ENCODE results near the gene NAB1.

NAB1 gene

GRCh38 chr2:190713471-190713870, 64.6 kb downstream of the NAB1 start:
- Histone ChIP-seq H3K27ac (no peak overlapping the region), H2AFZ (no peak overlapping the region), H3K9ac (no peak overlapping the region), H3K4me3 (ENCODE audit: low read depth, low read length) (no peak overlapping the region), H3K36me3 (ENCODE audit: control insufficient read depth, insufficient read depth, low read length) (no peaks in the 10 kb centered on the region), H3K4me1 (no peaks in the 10 kb centered on the region), H3K9me3 (ENCODE audit: control insufficient read depth, low read length) (peaks cover 2% of the 10 kb centered on the region), H3K4me2 (ENCODE audit: low read length) (no peak overlapping the region), H3K79me2 (no peaks in the 10 kb centered on the region), H3K27me3 (ENCODE audit: control insufficient read depth, insufficient read depth, low read length) (no peaks in the 10 kb centered on the region)
- TF ChIP-seq, protein P1, sequence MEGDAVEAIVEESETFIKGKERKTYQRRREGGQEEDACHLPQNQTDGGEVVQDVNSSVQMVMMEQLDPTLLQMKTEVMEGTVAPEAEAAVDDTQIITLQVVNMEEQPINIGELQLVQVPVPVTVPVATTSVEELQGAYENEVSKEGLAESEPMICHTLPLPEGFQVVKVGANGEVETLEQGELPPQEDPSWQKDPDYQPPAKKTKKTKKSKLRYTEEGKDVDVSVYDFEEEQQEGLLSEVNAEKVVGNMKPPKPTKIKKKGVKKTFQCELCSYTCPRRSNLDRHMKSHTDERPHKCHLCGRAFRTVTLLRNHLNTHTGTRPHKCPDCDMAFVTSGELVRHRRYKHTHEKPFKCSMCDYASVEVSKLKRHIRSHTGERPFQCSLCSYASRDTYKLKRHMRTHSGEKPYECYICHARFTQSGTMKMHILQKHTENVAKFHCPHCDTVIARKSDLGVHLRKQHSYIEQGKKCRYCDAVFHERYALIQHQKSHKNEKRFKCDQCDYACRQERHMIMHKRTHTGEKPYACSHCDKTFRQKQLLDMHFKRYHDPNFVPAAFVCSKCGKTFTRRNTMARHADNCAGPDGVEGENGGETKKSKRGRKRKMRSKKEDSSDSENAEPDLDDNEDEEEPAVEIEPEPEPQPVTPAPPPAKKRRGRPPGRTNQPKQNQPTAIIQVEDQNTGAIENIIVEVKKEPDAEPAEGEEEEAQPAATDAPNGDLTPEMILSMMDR (IDR thresholded peaks at IDR 0.05) = no peak

GRCh38 chr2:190714958-190715357, 66.1 kb downstream of the NAB1 start:
- H3K79me2 ChIP-seq = no peaks in the 10 kb centered on the region
- TF ChIP-seq, protein P1 (IDR thresholded peaks at IDR 0.05) = no peak
- H3K9me3 ChIP-seq (ENCODE audit: control insufficient read depth, low read length) = no peaks in the 10 kb centered on the region
- no peaks in the 10 kb centered on the region for H3K36me3 ChIP-seq (ENCODE audit: control insufficient read depth, insufficient read depth, low read length)
- no peaks in the 10 kb centered on the region for H3K4me1 ChIP-seq
- no peak overlapping the region for H3K9ac ChIP-seq
- H3K27me3 ChIP-seq (ENCODE audit: control insufficient read depth, insufficient read depth, low read length) = no peaks in the 10 kb centered on the region
- no peak overlapping the region for H2AFZ ChIP-seq
- H3K27ac ChIP-seq = no peak overlapping the region
- H3K4me3 ChIP-seq (ENCODE audit: low read depth, low read length) = no peak overlapping the region
- no peak overlapping the region for H3K4me2 ChIP-seq (ENCODE audit: low read length)

DNA sequence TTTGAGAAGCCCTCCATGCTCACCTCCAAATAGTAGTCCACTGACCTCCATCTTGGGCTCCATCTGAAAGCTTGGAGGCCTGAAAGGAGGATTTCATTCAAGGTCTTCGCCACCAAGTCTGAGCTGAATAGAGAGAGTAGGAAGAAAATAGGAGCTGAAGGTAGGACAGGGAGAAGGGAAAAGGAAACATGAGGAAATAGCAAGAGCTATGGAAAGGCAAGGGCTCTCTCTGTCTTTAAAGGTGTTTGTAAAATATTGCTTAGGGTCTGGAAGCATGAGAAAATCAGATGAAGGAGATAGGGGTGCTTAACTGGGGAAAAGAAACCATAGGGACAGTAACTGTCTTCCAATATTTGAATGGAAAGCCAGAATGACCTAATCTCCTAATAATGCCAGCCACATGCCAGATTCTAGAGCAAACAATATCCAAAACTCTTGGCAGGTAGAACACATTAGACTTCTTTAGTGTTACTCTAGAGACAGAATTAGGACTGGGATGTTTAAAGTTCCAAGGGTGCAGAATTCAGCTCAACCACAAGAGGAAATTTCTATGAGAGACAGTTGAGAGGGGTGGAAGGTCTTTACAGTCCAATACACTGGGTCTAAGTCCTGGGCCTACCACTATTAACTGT, 67.4 kb downstream of the NAB1 start:
- no peaks in the 10 kb centered on the region for H3K79me2 ChIP-seq
- no peak overlapping the region for H2AFZ ChIP-seq
- no peak overlapping the region for H3K9ac ChIP-seq
- H3K9me3 ChIP-seq (ENCODE audit: control insufficient read depth, low read length) = no peaks in the 10 kb centered on the region
- TF ChIP-seq, protein P1 (IDR thresholded peaks at IDR 0.05) = no peak
- H3K4me3 ChIP-seq (ENCODE audit: low read depth, low read length) = no peak overlapping the region
- H3K36me3 ChIP-seq (ENCODE audit: control insufficient read depth, insufficient read depth, low read length) = no peaks in the 10 kb centered on the region
- H3K4me1 ChIP-seq = no peaks in the 10 kb centered on the region
- no peak overlapping the region for H3K4me2 ChIP-seq (ENCODE audit: low read length)
- H3K27me3 ChIP-seq (ENCODE audit: control insufficient read depth, insufficient read depth, low read length) = no peaks in the 10 kb centered on the region
- H3K27ac ChIP-seq = no peak overlapping the region

- H3K36me3 ChIP-seq (ENCODE audit: control insufficient read depth, insufficient read depth, low read length) = no peaks in the 10 kb centered on the region
- H3K4me2 ChIP-seq (ENCODE audit: low read length) = no peak overlapping the region
- H3K27ac ChIP-seq = no peak overlapping the region
- H3K9ac ChIP-seq = no peak overlapping the region
- TF ChIP-seq, protein P1 (IDR thresholded peaks at IDR 0.05) = no peak
- H3K9me3 ChIP-seq (ENCODE audit: control insufficient read depth, low read length) = no peaks in the 10 kb centered on the region
- H3K4me1 ChIP-seq = no peaks in the 10 kb centered on the region
- H3K79me2 ChIP-seq = no peaks in the 10 kb centered on the region
- no peak overlapping the region for H3K4me3 ChIP-seq (ENCODE audit: low read depth, low read length)
- no peak overlapping the region for H2AFZ ChIP-seq
- no peaks in the 10 kb centered on the region for H3K27me3 ChIP-seq (ENCODE audit: control insufficient read depth, insufficient read depth, low read length)
Measured at GRCh38 chr2:190717306-190717705, 68.4 kb downstream of the NAB1 start.

Measured in parathyroid adenoma (tissue), 2 donors.